K562 (cell line): ENCODE results near the gene CLEC3B. TPM values are rescaled to one million over a fixed set of nuclear protein-coding genes. Genes with fewer than 3 reads are reported as not detected.

Experiments
- BRD4 ChIP-seq: fragments of 200-600 bp; sonication (generic); IDR thresholded peaks from 2 replicates; pipeline ENCODE4 v1.6.1; 2017; ENCODE audit warnings: inconsistent platforms
- ETS1 ChIP-seq: conservative IDR thresholded peaks from 2 replicates; pipeline ENCODE4 v1.6.1; 2011; ENCODE audit warnings: low read depth, mild to moderate bottlenecking, low read length; ENCODE audit not compliant: control insufficient read depth
- FOSL1 ChIP-seq: fragments of 200-800 bp; sonication (Bioruptor generic); conservative IDR thresholded peaks from 2 replicates; pipeline ENCODE4 v1.6.1; 2016; ENCODE audit warnings: missing genetic modification characterization, missing compliant biosample characterization
- GABPA ChIP-seq: fragments of 200-800 bp; sonication (Bioruptor generic); conservative IDR thresholded peaks from 2 replicates; pipeline ENCODE4 v1.6.1; 2016; ENCODE audit warnings: low read depth, missing genetic modification characterization, missing compliant biosample characterization
- JUND ChIP-seq, 2 experiments: IDR thresholded peaks; 2 replicates in 1 of 2; 3 replicates in 1 of 2; pipeline ENCODE4 v1.6.1; 2011; ENCODE audit warnings: borderline replicate concordance in 2 of 2, low read depth in 2 of 2, low read length in 2 of 2, improper control_type of control experiment in 1 of 2, missing biosample characterization in 1 of 2, missing genetic modification characterization in 1 of 2, missing genetic modification reagents in 1 of 2
- MCM2 ChIP-seq: fragments of 450-650 bp; IDR thresholded peaks from 2 replicates; pipeline ENCODE4 v1.6.1; 2017; ENCODE audit warnings: low read depth, mild to moderate bottlenecking
- NCOR1 ChIP-seq: fragments of 450-650 bp; IDR thresholded peaks from 2 replicates; pipeline ENCODE4 v1.6.1; 2016; ENCODE audit warnings: mild to moderate bottlenecking, moderate library complexity
- NFE2L1 ChIP-seq: fragments of 450-650 bp; IDR thresholded peaks from 2 replicates; pipeline ENCODE4 v1.6.1; 2016; ENCODE audit warnings: missing genetic modification characterization, low read depth, mild to moderate bottlenecking, missing compliant biosample characterization, moderate library complexity, borderline replicate concordance
- PML ChIP-seq: IDR thresholded peaks from 2 replicates; pipeline ENCODE4 v1.6.1; 2012; ENCODE audit warnings: low read length, inconsistent platforms
- RCOR1 ChIP-seq, 2 experiments: IDR thresholded peaks; 2 replicates each; pipeline ENCODE4 v1.6.1; 2012; ENCODE audit warnings: low read depth in 2 of 2, low read length in 2 of 2, borderline replicate concordance in 1 of 2, improper control_type of control experiment in 1 of 2
- RFX1 ChIP-seq: fragments of 450-650 bp; IDR thresholded peaks from 2 replicates; pipeline ENCODE4 v1.6.1; 2016; ENCODE audit warnings: mild to moderate bottlenecking, moderate library complexity
- SP2 ChIP-seq: IDR thresholded peaks from 2 replicates; pipeline ENCODE4 v1.6.1; 2011; ENCODE audit warnings: mild to moderate bottlenecking, low read depth, low read length, moderate library complexity; ENCODE audit not compliant: poor library complexity, severe bottlenecking; ENCODE audit errors: extremely low read depth
- STAT6 ChIP-seq: sonication (generic); formaldehyde crosslinking; IDR thresholded peaks from 2 replicates; pipeline ENCODE4 v1.8.1; 2023; ENCODE audit warnings: mild to moderate bottlenecking, missing genetic modification reagents
- TARDBP ChIP-seq: fragments of 450-650 bp; IDR thresholded peaks from 2 replicates; pipeline ENCODE4 v1.6.1; 2016
- TEAD4 ChIP-seq, 2 experiments: sonication (generic) in 1 of 2; formaldehyde crosslinking in 1 of 2; IDR thresholded peaks; 2 replicates each; pipeline versions ENCODE4 v1.6.1 to v1.8.0; 2012 to 2022; ENCODE audit warnings: borderline replicate concordance in 1 of 2, inconsistent platforms in 1 of 2, low read length in 1 of 2, mild to moderate bottlenecking in 1 of 2, missing genetic modification reagents in 1 of 2
- TGIF2 ChIP-seq: sonication (generic); formaldehyde crosslinking; IDR thresholded peaks from 2 replicates; pipeline ENCODE4 v1.8.1; 2022; ENCODE audit warnings: mild to moderate bottlenecking, missing genetic modification reagents, moderate library complexity
- ZNF583 ChIP-seq: fragments of 250-450 bp; sonication (Bioruptor Pico); IDR thresholded peaks from 2 replicates; pipeline ENCODE4 v1.4.0; 2020
- ZSCAN29 ChIP-seq: fragments of 450-650 bp; IDR thresholded peaks from 2 replicates; pipeline ENCODE4 v1.6.1; 2017
- polyA plus RNA-seq, 8 experiments: library from polyadenylated mRNA; depleted of rRNA in 4 of 8; stranded (reverse) in 5 of 8; unstranded in 3 of 8; fragments of >200 nt; fragmentation: Nextera tagmentation in 2 of 8; fragmentation: Illumina TruSeq in 1 of 8; extraction: Ambion mirVana in 2 of 8; extraction: Trizol in 1 of 8; gene quantifications; 2 replicates each; pipeline versions ENCODE4 v1.2.1 to v1.2.3, GENCODE V29; 2011 to 2014; ENCODE audit warnings: inconsistent platforms in 1 of 8, missing spikeins in 1 of 8
- total RNA-seq, 7 experiments: library from RNA; depleted of rRNA in 6 of 7; stranded (reverse); fragments of >200 nt in 6 of 7; fragmentation: Illumina TruSeq in 2 of 7; extraction: Trizol in 2 of 7; gene quantifications; 2 replicates each; pipeline versions ENCODE4 v1.2.1 to v1.2.3, GENCODE V29; 2011 to 2021; ENCODE audit warnings: low replicate concordance in 1 of 7
- TF ChIP-seq, protein P1 (sequence below), 2 experiments: fragments of 250-450 bp in 1 of 2; fragments of 450-650 bp in 1 of 2; sonication (Bioruptor Pico) in 1 of 2; IDR thresholded peaks; 2 replicates each; pipeline versions ENCODE4 v1.6.1 to v1.8.0; 2016 to 2021; ENCODE audit warnings: mild to moderate bottlenecking in 2 of 2, moderate library complexity in 2 of 2, missing compliant biosample characterization in 1 of 2, missing genetic modification characterization in 1 of 2
- TF ChIP-seq, protein P2 (sequence below): fragments of 250-450 bp; sonication (Bioruptor Pico); IDR thresholded peaks from 2 replicates; pipeline ENCODE4 v1.8.0; 2021; ENCODE audit warnings: borderline replicate concordance, mild to moderate bottlenecking, moderate library complexity; ENCODE audit not compliant: poor library complexity, severe bottlenecking

CLEC3B gene
- total and polyA plus RNA-seq, 9 of the 15 experiments (the other 6 are each of a cell fraction or from before 2014, with no cell fraction given) = not detected

GRCh38 chr3:45078910-45079522 is 52.9 kb downstream of the CLEC3B start (continued):
- 0 out of 2 replicates have a peak, but pooled peaks have one; percentile 3 for TF ChIP-seq GABPA (tag)
- no peak; the same call in 1 of the 2 replicates for TF ChIP-seq ZNF583 (CRISPR knock-in tag)
- no peak for TF ChIP-seq NFE2L1 (tag)
- no peak for TF ChIP-seq PML
- no peak for TF ChIP-seq ZSCAN29
- no peak for TF ChIP-seq ETS1
- TF ChIP-seq TGIF2 (CRISPR knock-in tag) = no peak
- no peak for TF ChIP-seq TEAD4 (IDR thresholded peaks at IDR 0.05; ENCODE audit: low read length)
- TF ChIP-seq TEAD4 (CRISPR knock-in tag; IDR thresholded peaks at IDR 0.05; ENCODE audit: borderline replicate concordance) = no peak
- no peak for TF ChIP-seq BRD4
- TF ChIP-seq MCM2 = no peak
- no peak for TF ChIP-seq TARDBP
- 0 out of 2 replicates have a peak, but pooled peaks have one; percentile 25 for TF ChIP-seq JUND (IDR thresholded peaks at IDR 0.05; ENCODE audit: borderline replicate concordance, low read depth, low read length)
- TF ChIP-seq JUND (tag; IDR thresholded peaks at IDR 0.05; ENCODE audit: borderline replicate concordance, low read depth, low read length) = no peak
- no peak for TF ChIP-seq SP2
- TF ChIP-seq FOSL1 (tag) = no peak
- no peak for TF ChIP-seq RFX1
- no peak for TF ChIP-seq STAT6
- TF ChIP-seq, protein P1, sequence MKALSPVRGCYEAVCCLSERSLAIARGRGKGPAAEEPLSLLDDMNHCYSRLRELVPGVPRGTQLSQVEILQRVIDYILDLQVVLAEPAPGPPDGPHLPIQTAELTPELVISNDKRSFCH (CRISPR knock-in tag; IDR thresholded peaks at IDR 0.05) = no peak
- TF ChIP-seq, protein P1 (tag; IDR thresholded peaks at IDR 0.05) = no peak
- no peak for TF ChIP-seq RCOR1 (IDR thresholded peaks at IDR 0.05; ENCODE audit: borderline replicate concordance in 1 of 2, low read depth in 2 of 2, low read length in 2 of 2)
- TF ChIP-seq, protein P2, sequence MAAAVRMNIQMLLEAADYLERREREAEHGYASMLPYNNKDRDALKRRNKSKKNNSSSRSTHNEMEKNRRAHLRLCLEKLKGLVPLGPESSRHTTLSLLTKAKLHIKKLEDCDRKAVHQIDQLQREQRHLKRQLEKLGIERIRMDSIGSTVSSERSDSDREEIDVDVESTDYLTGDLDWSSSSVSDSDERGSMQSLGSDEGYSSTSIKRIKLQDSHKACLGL (CRISPR knock-in tag) = no peak
- TF ChIP-seq NCOR1 = no peak
